PFSK-1 (cell line): Measurements from ENCODE around the gene RFC2.

Experiments used
- FOXP2 ChIP-seq: optimal IDR thresholded peaks from 2 replicates; pipeline ENCODE3; 2011; ENCODE audit warnings: borderline replicate concordance, control low read depth, inconsistent platforms; ENCODE audit not compliant: insufficient read depth; ENCODE audit errors: extremely low read length, extremely low read depth
- POLR2AphosphoS5 ChIP-seq: IDR thresholded peaks from 2 replicates; pipeline ENCODE4 v1.6.1; 2012; ENCODE audit warnings: low read depth, mild to moderate bottlenecking, control low read depth, low read length, moderate library complexity
- SIN3A ChIP-seq: IDR thresholded peaks from 2 replicates; pipeline ENCODE4 v1.6.1; 2012; ENCODE audit warnings: mild to moderate bottlenecking, low read length, moderate library complexity, borderline replicate concordance; ENCODE audit not compliant: insufficient read depth
- TAF1 ChIP-seq: IDR thresholded peaks from 2 replicates; pipeline ENCODE4 v1.6.1; 2012; ENCODE audit warnings: low read length, control low read depth, borderline replicate concordance; ENCODE audit not compliant: insufficient read depth
- TF ChIP-seq, protein P1 (sequence below), 2 experiments: IDR thresholded peaks; 2 replicates each; pipeline versions ENCODE4 v1.6.1 to v1.8.0; 2011 to 2012; ENCODE audit warnings: low read depth in 2 of 2, low read length in 2 of 2, control low read depth in 1 of 2, inconsistent platforms in 1 of 2, mild to moderate bottlenecking in 1 of 2, moderate library complexity in 1 of 2; ENCODE audit not compliant: insufficient read depth in 1 of 2

Gene RFC2

DNA sequence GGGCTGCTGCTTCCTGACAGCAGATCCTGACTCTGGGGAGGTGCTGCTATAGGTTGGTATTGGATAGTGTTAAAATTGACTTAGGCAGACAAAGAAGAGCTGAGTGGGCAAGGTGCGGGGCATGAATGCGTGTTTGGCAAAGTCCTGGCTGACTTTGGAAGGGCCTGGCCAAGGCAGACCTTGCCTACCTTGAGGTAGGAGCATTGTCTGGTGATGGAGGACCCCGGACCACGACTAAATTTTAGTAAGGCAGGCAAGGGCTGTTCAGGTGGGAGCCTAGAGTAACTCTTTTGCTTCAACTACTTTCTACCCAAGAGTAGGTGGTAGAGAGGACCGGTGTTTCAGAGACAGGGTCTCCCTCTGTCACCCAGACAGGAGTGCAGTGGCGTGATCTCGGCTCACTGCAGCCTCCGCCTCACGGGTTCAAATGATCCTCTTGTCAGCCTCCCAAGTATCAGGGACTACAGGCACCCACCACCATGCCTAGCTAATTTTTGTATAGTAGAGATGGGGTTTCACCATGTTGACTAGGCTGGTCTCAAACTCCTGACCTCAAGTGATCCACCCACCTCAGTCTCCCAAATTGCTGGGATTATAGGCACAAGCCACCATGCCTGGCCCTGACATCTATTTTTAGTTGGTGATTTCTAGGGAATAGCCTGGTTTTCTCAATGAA lies 56.6 kb downstream of the RFC2 start:
- no peak for TF ChIP-seq TAF1
- TF ChIP-seq POLR2AphosphoS5 = no peak
- TF ChIP-seq, protein P1, sequence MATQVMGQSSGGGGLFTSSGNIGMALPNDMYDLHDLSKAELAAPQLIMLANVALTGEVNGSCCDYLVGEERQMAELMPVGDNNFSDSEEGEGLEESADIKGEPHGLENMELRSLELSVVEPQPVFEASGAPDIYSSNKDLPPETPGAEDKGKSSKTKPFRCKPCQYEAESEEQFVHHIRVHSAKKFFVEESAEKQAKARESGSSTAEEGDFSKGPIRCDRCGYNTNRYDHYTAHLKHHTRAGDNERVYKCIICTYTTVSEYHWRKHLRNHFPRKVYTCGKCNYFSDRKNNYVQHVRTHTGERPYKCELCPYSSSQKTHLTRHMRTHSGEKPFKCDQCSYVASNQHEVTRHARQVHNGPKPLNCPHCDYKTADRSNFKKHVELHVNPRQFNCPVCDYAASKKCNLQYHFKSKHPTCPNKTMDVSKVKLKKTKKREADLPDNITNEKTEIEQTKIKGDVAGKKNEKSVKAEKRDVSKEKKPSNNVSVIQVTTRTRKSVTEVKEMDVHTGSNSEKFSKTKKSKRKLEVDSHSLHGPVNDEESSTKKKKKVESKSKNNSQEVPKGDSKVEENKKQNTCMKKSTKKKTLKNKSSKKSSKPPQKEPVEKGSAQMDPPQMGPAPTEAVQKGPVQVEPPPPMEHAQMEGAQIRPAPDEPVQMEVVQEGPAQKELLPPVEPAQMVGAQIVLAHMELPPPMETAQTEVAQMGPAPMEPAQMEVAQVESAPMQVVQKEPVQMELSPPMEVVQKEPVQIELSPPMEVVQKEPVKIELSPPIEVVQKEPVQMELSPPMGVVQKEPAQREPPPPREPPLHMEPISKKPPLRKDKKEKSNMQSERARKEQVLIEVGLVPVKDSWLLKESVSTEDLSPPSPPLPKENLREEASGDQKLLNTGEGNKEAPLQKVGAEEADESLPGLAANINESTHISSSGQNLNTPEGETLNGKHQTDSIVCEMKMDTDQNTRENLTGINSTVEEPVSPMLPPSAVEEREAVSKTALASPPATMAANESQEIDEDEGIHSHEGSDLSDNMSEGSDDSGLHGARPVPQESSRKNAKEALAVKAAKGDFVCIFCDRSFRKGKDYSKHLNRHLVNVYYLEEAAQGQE (IDR thresholded peaks at IDR 0.05; ENCODE audit: insufficient read depth in 1 of 2, low read depth in 2 of 2, low read length in 2 of 2) = no peak
- no peak for TF ChIP-seq FOXP2
- TF ChIP-seq SIN3A = no peak

DNA sequence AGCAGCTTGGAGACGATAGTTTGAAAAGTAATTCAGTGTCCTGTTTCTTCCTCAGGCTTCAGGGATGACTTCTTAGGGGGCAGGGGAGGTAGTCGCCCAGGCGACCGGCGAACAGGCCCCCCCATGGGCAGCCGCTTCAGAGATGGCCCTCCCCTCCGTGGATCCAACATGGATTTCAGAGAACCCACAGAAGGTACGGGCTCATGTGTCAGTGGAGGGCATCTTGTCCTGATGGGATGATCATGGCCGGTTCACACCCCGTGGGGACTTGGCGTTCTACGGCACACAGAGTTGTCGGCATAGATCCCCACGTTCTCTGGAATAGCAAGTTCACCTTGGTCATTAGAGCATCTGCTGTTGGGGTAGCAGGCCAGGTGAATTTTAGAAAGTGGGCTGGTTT lies 59.5 kb downstream of the RFC2 start:
- TF ChIP-seq, protein P1 (IDR thresholded peaks at IDR 0.05; ENCODE audit: insufficient read depth in 1 of 2, low read depth in 2 of 2, low read length in 2 of 2) = no peak
- TF ChIP-seq SIN3A (no peak), POLR2AphosphoS5 (no peak), FOXP2 (no peak), TAF1 (no peak)

DNA sequence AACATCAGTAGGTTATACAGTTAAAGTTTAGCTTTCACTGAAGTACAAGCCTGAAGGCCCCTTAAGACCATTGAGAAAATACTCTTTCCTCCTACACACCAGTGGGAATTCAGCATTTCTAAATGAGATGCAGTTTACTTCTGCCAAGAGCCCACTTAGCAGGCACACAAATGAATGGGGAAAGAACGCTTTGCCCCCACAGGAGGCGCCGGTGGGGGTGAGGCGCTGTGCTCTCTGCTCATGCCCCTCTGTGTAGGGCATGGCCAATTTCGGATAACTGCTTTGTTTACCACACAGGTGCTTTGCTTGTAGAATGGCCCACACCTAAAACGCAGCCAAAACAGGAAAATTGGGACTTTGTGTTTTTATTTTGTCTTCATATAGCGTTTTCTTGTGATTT lies 60.3 kb downstream of the RFC2 start:
- TF ChIP-seq TAF1 (no peak), FOXP2 (no peak), POLR2AphosphoS5 (no peak), SIN3A (no peak)
- TF ChIP-seq, protein P1 (IDR thresholded peaks at IDR 0.05; ENCODE audit: insufficient read depth in 1 of 2, low read depth in 2 of 2, low read length in 2 of 2) = no peak

DNA sequence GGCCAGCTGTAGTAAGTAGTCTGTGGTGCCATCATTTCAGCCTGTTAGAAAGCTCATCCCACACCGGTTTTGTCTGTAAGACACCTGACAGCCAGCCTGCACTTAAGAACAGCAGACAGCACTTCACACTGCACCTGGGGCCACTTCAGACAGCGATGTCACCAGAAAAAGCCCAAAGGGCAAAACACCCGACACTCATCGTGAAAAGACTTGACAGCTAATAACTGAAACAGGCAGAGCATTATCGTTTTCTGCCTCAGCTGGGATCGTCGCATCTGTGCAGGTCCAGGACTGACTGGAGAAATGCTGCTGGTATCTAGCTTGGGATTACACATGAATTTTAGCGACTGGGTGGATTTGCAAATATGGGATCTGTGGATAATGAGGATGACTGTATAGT lies 61.1 kb downstream of the RFC2 start:
- no peak for TF ChIP-seq TAF1
- TF ChIP-seq, protein P1 (IDR thresholded peaks at IDR 0.05; ENCODE audit: insufficient read depth in 1 of 2, low read depth in 2 of 2, low read length in 2 of 2) = no peak
- TF ChIP-seq FOXP2 = no peak
- TF ChIP-seq SIN3A = no peak

DNA sequence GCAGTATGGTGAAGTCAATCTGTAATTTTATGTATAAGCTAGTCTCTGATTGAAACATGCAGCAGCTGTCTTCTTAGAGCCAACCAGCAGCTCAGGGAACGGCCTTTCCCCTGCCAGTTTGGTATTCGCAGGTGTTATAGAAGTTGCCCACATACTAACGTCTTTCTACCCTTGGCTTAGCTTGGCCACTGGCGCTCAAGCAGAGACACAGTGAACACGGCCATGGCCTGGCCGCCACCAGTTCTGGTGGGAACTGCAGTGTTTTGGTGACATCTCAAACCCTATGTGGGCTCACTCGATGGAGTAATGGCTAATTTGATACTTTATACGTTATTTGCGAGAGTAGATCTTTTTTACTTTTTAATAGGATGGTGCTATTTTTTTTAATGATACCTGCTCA lies 63.0 kb downstream of the RFC2 start:
- TF ChIP-seq, protein P1 (IDR thresholded peaks at IDR 0.05; ENCODE audit: insufficient read depth in 1 of 2, low read depth in 2 of 2, low read length in 2 of 2) = no peak
- TF ChIP-seq POLR2AphosphoS5 (no peak), FOXP2 (no peak)
